EL (cell line): ENCODE results near the gene TADA3.

ENCODE experiments used
- DNase-seq: peaks from one replicate; pipeline ENCODE4 v3.0.0-alpha.2; 2016

TADA3 gene

GRCh38 chr3:9792405-9793160 is at the start of gene TADA3, which contains the start of gene ARPC4:
Gene TADA3 (minus strand): TSS chr3:9792473. CDS start chr3:9791466, 1,007 bp downstream.
Gene ARPC4 (plus strand): TSS chr3:9793082. CDS start chr3:9793122, 40 bp downstream.
- DNase-seq = peak; percentile 95

GRCh38 chr3:9841015-9841414 is 48.7 kb upstream of the TADA3 start:
- DNase-seq = no peak

DNA sequence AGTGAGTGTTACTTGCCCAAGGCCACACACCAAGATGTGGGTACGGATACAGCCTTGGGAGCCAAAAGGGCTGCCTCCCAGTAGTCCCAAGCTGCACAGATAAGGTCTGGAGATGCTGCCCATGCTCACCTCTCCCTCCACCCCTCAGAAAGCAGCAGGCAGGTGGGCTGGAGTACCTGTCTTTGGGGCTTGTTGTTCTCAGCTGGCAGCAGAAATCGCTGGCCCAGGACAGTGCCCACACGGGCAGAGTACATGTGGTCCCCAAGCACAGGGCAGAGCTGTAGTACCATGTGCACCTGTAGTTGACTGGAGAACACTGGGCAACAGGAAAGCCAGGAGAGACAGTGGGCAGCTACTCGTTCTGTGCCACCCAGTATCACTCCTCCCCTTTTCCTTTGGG is 46.6 kb upstream of the TADA3 start:
- DNase-seq = no peak

DNA sequence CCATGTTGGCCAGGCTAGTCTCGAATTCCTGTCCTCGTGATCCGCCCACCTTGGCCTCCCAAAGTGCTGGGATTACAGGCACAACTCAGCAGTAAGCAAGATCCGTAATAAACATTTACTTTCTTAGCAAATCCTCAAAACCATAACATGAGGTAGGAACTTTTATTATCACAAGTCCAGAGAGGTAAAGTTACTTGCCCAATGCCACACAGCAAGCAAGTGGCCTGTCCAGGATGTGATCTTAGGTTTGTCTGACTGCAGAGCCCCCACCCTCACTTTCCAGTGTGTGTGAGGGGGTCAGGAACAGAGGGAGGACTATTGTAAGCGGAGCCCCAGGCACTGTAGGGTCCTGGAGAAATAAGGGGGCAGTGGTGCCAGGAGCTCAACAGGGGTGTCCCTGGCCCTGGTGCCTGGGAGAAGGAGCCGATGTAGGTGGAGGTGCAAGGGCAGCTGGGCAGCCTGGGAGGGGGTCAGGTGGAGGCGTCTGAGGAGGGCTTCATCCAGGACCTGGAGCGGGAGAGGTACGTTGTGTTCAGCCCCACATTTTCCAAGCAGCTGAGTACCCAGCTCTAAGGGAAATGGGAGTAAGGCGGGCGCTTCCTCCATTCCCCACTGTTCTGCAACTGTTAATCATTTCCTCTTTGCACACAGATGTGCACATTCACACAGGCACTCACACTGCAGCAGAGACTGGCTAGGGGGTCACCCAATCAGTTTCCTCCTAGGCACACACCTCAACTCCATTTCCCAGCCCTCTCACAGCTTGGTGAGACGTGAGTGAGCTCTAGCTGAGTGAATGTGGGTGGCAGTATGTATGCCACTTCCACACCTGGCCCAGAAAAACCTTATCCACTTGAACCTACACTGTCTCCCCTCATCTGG is 45.7 kb upstream of the TADA3 start:
- DNase-seq = no peak

GRCh38 chr3:9834520-9835380 is 42.5 kb upstream of the TADA3 start:
- DNase-seq = no peak

DNA sequence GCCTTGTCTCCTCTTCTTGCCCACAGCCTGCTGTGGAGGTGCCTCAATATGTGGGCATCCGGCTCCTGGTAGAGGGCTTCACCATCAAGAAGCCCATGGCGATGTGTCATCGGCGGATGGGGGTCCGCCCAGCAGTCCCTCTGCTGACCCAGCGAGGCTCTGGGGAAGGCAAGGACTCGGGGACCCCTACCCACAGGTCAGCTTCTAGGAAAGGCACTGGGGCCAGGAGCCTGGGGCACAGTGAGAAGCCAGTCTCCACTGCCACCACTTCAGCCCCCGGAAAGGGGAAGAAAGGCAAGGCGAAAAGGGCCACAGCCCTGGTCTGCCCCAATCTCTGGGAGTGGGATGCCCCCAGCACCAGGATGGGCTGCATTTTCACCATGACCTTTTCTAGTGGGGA is 40.8 kb upstream of the TADA3 start:
- DNase-seq = no peak

DNA sequence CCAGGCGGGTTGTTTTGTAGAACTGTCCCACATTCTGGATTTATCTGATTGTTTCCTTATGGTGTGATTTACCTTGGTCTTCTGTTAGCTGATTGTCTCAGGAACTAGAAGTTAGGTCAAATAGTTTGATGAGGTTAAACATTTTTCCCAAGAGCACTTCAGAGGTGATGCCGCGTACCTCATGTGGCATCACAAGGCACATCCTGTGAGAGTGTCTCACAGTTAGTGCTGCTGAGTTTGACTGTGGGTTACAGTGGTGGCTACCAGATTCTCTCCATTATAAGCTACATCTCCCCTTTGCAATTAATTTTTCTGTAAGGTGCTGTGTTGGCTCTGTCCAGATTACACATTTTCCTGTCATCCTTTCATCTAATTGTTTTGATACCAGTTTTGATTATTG is 39.0 kb upstream of the TADA3 start:
- DNase-seq = no peak

- no peak for DNase-seq
Measured at GRCh38 chr3:9828801-9829755, 36.8 kb upstream of the TADA3 start.

DNA sequence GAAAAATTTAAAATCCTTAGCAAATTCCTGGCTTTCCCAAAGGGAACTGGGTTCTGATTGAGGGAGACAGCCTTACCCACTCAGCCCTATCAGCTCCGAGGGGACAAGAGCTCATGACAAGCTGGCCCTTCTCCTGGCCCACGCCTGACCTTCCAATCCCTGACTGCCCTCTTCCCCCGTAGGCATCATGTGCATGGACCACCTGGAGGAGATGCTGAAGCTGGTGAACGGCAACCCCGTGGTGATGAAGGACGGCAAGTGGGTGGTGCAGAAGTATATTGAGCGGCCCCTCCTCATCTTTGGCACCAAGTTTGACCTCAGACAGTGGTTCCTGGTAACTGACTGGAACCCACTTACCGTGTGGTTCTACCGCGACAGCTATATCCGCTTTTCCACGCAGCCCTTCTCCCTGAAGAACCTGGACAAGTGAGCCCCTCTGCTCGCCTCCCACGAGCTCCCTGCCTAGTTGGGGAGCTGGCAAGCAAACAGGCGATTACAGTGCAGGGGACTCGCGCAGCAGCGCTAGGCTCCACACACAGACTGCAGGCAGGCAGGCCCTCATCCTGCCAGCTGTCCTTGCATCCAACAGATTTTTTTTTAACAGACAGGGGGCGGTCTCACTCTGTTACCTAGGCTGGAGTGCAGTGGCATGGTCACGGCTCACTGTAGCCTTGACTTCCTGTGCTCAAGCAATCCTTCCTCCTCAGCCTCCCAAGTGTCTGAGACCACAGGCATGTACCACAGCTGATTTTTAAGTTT is 34.7 kb upstream of the TADA3 start:
- DNase-seq = peak; percentile 41

DNA sequence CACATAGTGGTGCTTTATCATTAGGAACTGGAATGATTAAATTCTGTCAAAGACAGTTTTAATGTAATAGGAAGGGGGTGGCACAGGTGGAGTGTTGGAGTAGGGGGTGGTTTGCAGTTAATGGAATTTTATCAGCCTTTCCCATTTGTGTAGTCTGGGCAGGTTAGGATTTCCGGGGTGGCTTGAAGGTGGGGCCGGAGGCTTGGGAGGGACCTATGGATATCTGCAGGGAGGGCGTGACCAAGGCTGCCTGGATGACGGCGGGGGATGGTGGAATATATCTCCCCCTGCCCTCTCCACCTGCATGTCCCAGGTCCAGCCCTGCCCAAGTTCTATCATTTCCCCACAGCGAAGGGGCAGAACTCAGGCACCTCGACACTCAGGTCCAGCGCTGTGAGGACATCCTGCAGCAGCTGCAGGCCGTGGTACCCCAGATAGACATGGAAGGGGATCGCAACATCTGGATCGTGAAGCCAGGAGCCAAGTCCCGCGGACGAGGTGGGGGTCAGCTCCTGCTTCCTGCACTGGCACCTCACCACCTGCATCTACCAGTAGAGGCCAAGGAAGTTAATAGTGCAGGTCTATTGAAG is 33.3 kb upstream of the TADA3 start:
- DNase-seq = no peak

DNA sequence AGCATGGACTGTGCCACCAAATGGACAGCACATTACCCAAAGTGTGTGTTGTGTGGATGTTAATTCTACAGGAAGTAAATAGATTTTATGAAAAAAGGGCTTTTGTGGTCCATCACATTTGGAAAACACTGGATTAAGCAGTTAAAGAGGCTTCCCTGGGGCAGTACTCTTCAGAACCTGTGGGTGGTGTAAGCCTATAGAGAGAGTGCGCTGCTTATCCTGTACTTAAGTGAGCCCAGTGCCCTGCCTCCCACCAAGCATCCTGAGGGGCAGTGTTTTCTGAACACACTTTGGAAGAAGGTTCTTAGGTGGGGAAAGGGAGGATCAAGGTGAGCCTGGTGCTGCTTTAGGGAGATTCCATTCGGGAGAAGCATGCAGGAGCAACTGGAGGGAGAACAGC is 28.7 kb upstream of the TADA3 start:
- no peak for DNase-seq

GRCh38 chr3:9820543-9820942 is 28.3 kb upstream of the TADA3 start:
- no peak for DNase-seq

DNA sequence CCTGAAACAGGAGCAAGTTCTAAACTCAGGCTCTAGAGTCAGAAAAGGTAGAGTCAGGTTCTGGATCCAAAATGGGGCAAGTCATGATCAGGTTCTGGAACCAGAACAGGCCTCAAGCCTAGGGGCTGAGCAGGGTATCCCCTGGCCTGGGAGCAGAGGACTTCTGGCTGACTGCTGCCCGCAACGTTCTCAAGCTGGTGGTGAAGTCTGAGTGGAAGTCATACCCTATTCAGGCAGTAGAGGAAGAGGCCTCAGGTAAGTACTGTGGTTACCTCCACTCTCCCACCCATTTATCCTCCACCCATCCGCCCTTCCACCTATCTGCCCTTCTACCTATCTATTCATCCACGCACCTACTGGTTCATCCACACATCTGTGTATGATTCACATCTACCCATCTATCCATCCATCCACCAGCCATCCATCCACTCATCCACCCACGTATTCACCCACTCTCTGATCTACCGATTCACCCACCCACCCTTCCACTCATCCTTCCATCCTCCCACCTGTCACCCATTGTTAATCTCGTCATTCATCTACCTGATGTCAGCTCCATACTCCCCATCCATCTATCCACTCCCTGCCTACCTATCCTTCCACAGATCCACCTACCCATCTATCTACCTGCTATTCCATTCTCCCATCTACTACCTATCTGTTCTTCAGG is 26.5 kb upstream of the TADA3 start:
- DNase-seq = no peak

GRCh38 chr3:9817436-9817835 is 25.2 kb upstream of the TADA3 start:
- no peak for DNase-seq

GRCh38 chr3:9815986-9816385 is 23.7 kb upstream of the TADA3 start:
- DNase-seq = no peak

DNA sequence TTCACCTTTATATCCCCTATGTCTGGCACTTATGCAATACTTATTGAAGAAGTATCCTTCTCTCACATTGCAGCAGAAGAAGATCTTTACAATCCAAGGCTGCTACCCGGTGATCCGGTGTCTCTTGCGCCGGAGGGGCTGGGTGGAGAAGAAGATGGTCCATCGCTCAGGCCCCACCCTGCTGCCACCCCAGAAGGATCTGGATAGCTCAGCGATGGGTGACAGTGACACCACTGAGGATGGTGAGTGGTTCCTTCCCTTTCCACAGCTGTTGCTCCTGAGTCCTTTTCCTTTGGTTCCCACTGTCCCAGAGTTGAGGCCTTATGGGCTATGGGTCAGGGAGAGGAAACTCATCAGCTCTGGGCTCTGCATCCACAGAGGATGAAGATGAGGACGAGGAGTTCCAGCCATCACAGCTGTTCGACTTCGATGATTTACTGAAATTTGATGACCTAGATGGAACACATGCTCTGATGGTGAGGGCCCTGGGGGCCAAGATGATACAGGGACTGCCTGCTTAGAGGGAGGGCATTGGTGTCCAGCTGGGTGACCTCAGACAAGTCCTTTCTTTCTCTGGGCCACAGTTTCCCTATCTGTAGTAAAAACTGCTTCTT is 20.7 kb upstream of the TADA3 start:
- DNase-seq = no peak

DNA sequence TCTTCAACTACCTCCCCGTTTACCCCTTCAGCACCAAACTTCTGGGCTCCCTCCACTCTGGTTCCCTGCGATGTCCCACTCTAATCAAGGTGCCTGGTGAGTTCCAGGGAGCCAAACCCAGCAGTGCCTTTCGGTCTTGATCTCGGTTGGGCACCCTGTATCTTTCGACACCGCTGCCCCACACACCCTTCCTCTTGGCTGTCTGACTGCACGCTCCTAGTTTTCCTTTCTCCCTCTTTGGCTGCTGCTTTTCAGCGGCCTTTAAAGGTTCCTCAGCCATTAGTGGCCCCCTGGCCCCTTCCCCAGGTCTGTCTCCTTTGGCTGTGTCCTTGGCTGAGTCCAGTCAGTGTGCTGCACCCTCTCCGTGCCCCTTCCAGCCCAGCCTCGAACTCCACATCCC is 18.6 kb upstream of the TADA3 start:
- DNase-seq = no peak

DNA sequence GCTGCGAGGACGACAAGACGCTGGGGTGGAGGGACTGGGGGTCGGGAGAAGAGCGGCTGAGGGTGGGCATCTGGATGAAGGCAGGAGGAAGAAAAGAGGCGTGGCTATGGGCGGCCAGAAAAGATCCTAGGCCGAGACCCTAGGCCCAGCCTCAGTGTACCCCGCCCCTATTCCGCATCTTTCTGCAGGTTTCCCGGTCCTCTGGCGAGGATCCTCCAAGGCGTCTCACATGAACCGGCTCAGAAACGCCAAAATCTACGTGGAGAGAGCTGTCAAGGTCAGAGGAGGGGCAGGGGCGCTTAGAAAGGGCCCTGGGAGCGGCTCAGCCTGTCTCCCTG is 18.1 kb upstream of the TADA3 start:
- DNase-seq = no peak

DNA sequence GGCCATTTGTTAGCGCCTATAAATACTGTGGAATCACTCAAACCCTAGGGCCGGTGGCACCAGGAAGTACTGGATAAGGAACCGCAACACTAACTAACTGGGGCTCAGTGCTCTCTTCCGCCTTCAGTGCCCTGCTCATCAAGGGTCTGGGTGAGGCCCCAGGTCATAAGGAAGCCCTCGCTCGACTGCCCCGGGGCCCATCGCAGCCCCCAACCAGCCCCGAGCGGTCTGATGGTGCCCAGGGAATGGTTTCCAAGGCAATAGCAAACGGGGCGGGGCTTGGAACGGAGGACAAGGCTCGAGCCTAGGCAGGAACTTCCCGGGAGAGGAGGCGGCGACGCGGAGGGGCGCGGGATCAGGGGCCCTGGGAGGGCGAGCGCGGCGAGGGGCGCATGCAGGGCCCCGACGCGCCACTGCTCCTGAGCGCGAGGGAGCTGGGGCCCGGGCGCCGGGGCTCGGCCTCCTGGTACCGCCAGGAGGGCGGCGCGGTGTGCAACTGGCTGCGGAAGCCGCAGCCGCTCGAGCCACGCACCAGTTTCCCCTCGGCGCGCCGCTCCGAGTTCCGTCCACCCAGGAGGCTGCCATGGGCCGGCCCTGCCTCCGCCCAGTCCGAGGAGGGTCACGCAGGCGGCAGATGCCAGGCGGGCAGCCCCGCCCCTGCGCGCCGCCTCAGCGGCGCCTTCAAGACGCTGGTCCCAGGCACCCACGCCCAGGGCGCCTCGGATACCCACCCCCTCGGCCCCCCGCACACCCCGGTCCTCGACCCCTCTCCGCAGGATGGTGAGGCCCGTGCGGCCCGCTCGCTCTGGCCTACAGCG is 17.6 kb upstream of the TADA3 start, which contains the start of gene TTLL3:
TSS of gene TTLL3 (plus strand) at position 648 of the 818 bp plus-strand sequence. CDS start 400 bp downstream, outside the sequence.
- peak; percentile 69 for DNase-seq
